GM23248 (cell line): ENCODE measurements around the gene TEX28. TPM values are rescaled to one million over a fixed set of nuclear protein-coding genes. Genes with fewer than 3 reads are reported as not detected.
"Not testable (repeated sequence)": the region's sequence is repeated elsewhere in the genome, so short reads cannot be mapped to it uniquely, and the experiment has no call there.

ENCODE experiments used
- DNase-seq: peaks from one replicate; pipeline ENCODE4 v3.0.0-alpha.2; 2015
- H2AFZ ChIP-seq: fragments of 200-600 bp; sonication (generic); 2 replicates; pipeline ENCODE4 v1.6.1; 2016; ENCODE audit warnings: antibody characterized with exemption
- H3F3A ChIP-seq: fragments of 200-600 bp; sonication (generic); 2 replicates; pipeline ENCODE4 v1.6.1; 2016; ENCODE audit warnings: mild to moderate bottlenecking, antibody characterized with exemption, mixed run types; ENCODE audit not compliant: insufficient read depth
- H3K27ac ChIP-seq: fragments of 200-600 bp; sonication (generic); 2 replicates; pipeline ENCODE4 v1.5.1; 2016; ENCODE audit warnings: mild to moderate bottlenecking
- H3K27me3 ChIP-seq: fragments of 200-600 bp; sonication (generic); replicated peaks from 2 replicates; pipeline ENCODE4 v1.6.1; 2016; ENCODE audit warnings: mild to moderate bottlenecking; ENCODE audit not compliant: insufficient read depth
- H3K36me3 ChIP-seq: fragments of 200-600 bp; sonication (generic); 2 replicates; pipeline ENCODE4 v1.6.1; 2016; ENCODE audit warnings: low read depth, mild to moderate bottlenecking
- H3K4me1 ChIP-seq: fragments of 200-600 bp; sonication (generic); 2 replicates; pipeline ENCODE4 v1.6.1; 2016; ENCODE audit warnings: mild to moderate bottlenecking; ENCODE audit not compliant: insufficient read depth
- H3K4me2 ChIP-seq: fragments of 200-600 bp; sonication (generic); one replicate; pipeline ENCODE4 v1.6.1; 2016; ENCODE audit warnings: mild to moderate bottlenecking; ENCODE audit not compliant: unreplicated experiment
- H3K4me3 ChIP-seq: fragments of 200-600 bp; sonication (generic); 2 replicates; pipeline ENCODE4 v1.5.1; 2016; ENCODE audit warnings: mild to moderate bottlenecking
- H3K79me2 ChIP-seq: fragments of 200-600 bp; sonication (generic); 2 replicates; pipeline ENCODE4 v1.6.1; 2016; ENCODE audit warnings: mild to moderate bottlenecking; ENCODE audit not compliant: insufficient read depth
- H3K9ac ChIP-seq: fragments of 200-600 bp; sonication (generic); 2 replicates; pipeline ENCODE4 v1.6.1; 2016; ENCODE audit warnings: mild to moderate bottlenecking
- H3K9me2 ChIP-seq: fragments of 200-600 bp; sonication (generic); 2 replicates; pipeline ENCODE4 v1.6.1; 2016; ENCODE audit warnings: mixed run types, mild to moderate bottlenecking, moderate library complexity; ENCODE audit not compliant: insufficient read depth
- H3K9me3 ChIP-seq: fragments of 200-600 bp; sonication (generic); one replicate; pipeline ENCODE4 v1.6.1; 2017; ENCODE audit warnings: low read depth
- H4K20me1 ChIP-seq: fragments of 200-600 bp; sonication (generic); 2 replicates; pipeline ENCODE4 v1.6.0; 2016; ENCODE audit not compliant: insufficient read depth
- EZH2phosphoT487 ChIP-seq: fragments of 200-600 bp; sonication (generic); IDR thresholded peaks from 2 replicates; pipeline ENCODE4 v1.6.1; 2018; ENCODE audit warnings: antibody characterized with exemption, moderate library complexity, mild to moderate bottlenecking, low read depth; ENCODE audit not compliant: insufficient read depth
- WGBS, 2 experiments: methylation state at CpG; one replicate each; pipeline ENCODE4 v1.1.6; 2015 to 2017; ENCODE audit warnings: low lambda C conversion rate in 2 of 2, low coverage in 1 of 2; ENCODE audit errors: missing lambda C conversion rate in 2 of 2; 5-methylcytosine and 5-hydroxymethylcytosine counted together
- in situ Hi-C: fragments of 300-500 bp; cut with MboI; formaldehyde crosslinking; loops from 2 replicates; pipeline ENCODE4 v1.15.0; 2020
- polyA plus RNA-seq: library from polyadenylated mRNA; unstranded; fragments of >200 nt; fragmentation: Nextera tagmentation; extraction: Ambion mirVana; gene quantifications from 2 replicates; pipeline ENCODE4 v1.2.1, GENCODE V29; 2016
- total RNA-seq: library from RNA; depleted of rRNA; stranded (reverse); fragments of >200 nt; shearing (Covaris generic); gene quantifications from 2 replicates; pipeline ENCODE4 v1.2.3, GENCODE V29; 2014; rRNA removed

TEX28 gene
- not detected in 2 replicates for total RNA-seq
- not detected in 2 replicates for polyA plus RNA-seq

GRCh38 chrX:154294791-154295574, at the start of gene TEX28:
Gene TEX28 (minus strand): TSS chrX:154295124. CDS start chrX:154292117, 3,007 bp downstream.
- Histone ChIP-seq H3K9ac (no peak within 1 kb of the TSS), H3K27me3 (no peaks in the 10 kb centered on the region), H3K36me3 (no peaks in the 10 kb centered on the region), H3K9me2 (no peaks in the 10 kb centered on the region), H3K4me2 (no peak within 1 kb of the TSS), H3F3A (no peaks in the 10 kb centered on the region), H2AFZ (no peak within 1 kb of the TSS), H3K4me3 (no peak within 1 kb of the TSS), H4K20me1 (no peaks in the 10 kb centered on the region), H3K27ac (no peak within 1 kb of the TSS), H3K4me1 (no peaks in the 10 kb centered on the region), H3K9me3 (no peaks in the 10 kb centered on the region), H3K79me2 (no peaks in the 10 kb centered on the region)
- WGBS, 2 experiments: 82% methylated on average over 18 to 30 of the region's 39 CpGs
- in situ Hi-C loops: no loop called here
- no peak for DNase-seq
- TF ChIP-seq EZH2phosphoT487: no peak

GRCh38 chrX:154343620-154344019, 48.7 kb upstream of the TEX28 start:
- H3K36me3 ChIP-seq, H3K9me2 ChIP-seq, in situ Hi-C loops, H3K9me3 ChIP-seq, H3K79me2 ChIP-seq, H3K9ac ChIP-seq, DNase-seq, H3K4me2 ChIP-seq, H3K4me1 ChIP-seq, H3K4me3 ChIP-seq, H3F3A ChIP-seq, H4K20me1 ChIP-seq, H2AFZ ChIP-seq, H3K27ac ChIP-seq, H3K27me3 ChIP-seq: not testable (repeated sequence)
- WGBS, 2 experiments: no CpG with 5 or more reads among the region's 20 CpGs

GRCh38 chrX:154343063-154343462, 48.1 kb upstream of the TEX28 start:
- whole genome bisulfite sequencing, 2 experiments: no CpG with 5 or more reads among the region's 16 CpGs

GRCh38 chrX:154341399-154342298, 46.7 kb upstream of the TEX28 start:
- H3K27ac ChIP-seq, H3K4me2 ChIP-seq, DNase-seq, H3K27me3 ChIP-seq, H4K20me1 ChIP-seq, H3F3A ChIP-seq, H3K9ac ChIP-seq, H3K9me3 ChIP-seq, H3K36me3 ChIP-seq, H2AFZ ChIP-seq, in situ Hi-C loops, H3K79me2 ChIP-seq, H3K4me3 ChIP-seq, H3K9me2 ChIP-seq, H3K4me1 ChIP-seq: not testable (repeated sequence)
- no CpG with 5 or more reads among the region's 115 CpGs for WGBS, 2 experiments

More at GRCh38 chrX:154343063-154343462, 48.1 kb upstream of the TEX28 start:
- H3K27me3 ChIP-seq, H3K36me3 ChIP-seq, H3K27ac ChIP-seq, H3K4me1 ChIP-seq, H3K4me3 ChIP-seq, H4K20me1 ChIP-seq, H3F3A ChIP-seq, H3K4me2 ChIP-seq, in situ Hi-C loops, H3K9ac ChIP-seq, H3K79me2 ChIP-seq, H3K9me3 ChIP-seq, DNase-seq, H3K9me2 ChIP-seq, H2AFZ ChIP-seq: not testable (repeated sequence)
